DMS 273 treated with DMSO at 0.1 percent for 48 hours (cell line): Measurements from ENCODE around the gene MRPL50.
"Not testable (repeated sequence)": the region's sequence is repeated elsewhere in the genome, so short reads cannot be mapped to it uniquely, and the experiment has no call there.

ENCODE experiments used
- DNase-seq: peaks from one replicate; lab custom pipeline; 2025; lab: John Stamatoyannopoulos, UW

Gene MRPL50

GRCh38 chr9:101417977-101418376 is 19.6 kb upstream of the MRPL50 start:
- DNase-seq, result no peak

GRCh38 chr9:101417389-101417788 is 19.0 kb upstream of the MRPL50 start:
- DNase-seq, result no peak

GRCh38 chr9:101415578-101415977 is 17.2 kb upstream of the MRPL50 start:
- DNase-seq, result no peak

- no peak for DNase-seq
These were observed 16.4 kb upstream of the MRPL50 start for GRCh38 chr9:101414839-101415238.

- no peak for DNase-seq
These were observed 10.7 kb upstream of the MRPL50 start for GRCh38 chr9:101409079-101409477.

GRCh38 chr9:101408374-101409078 is 10.1 kb upstream of the MRPL50 start:
- no peak for DNase-seq

GRCh38 chr9:101403516-101404285 is 5.3 kb upstream of the MRPL50 start:
- DNase-seq, result no peak

GRCh38 chr9:101400120-101400519 is 1.7 kb upstream of the MRPL50 start:
- DNase-seq, result no peak

- no peak for DNase-seq
These were observed 1.2 kb upstream of the MRPL50 start for GRCh38 chr9:101399643-101399970.

GRCh38 chr9:101398930-101399642 is 668 bp upstream of the MRPL50 start:
- DNase-seq, result no peak

- no peak for DNase-seq
These were observed 711 bp downstream of the MRPL50 start for GRCh38 chr9:101397746-101398067.

- no peak for DNase-seq
These were observed 3.7 kb downstream of the MRPL50 start for GRCh38 chr9:101394687-101395086.

GRCh38 chr9:101393135-101393534 is 5.3 kb downstream of the MRPL50 start:
- DNase-seq, result no peak

GRCh38 chr9:101388507-101388993 is 9.9 kb downstream of the MRPL50 start:
- DNase-seq, result no peak

- peak; percentile 4 for DNase-seq
These were observed 10.4 kb downstream of the MRPL50 start for GRCh38 chr9:101387871-101388506.

- not testable (repeated sequence) for DNase-seq
These were observed 13.4 kb downstream of the MRPL50 start, which contains the start of gene BAAT for GRCh38 chr9:101384873-101385536. TSS of gene BAAT (minus strand) at chr9:101385006. CDS start at chr9:101371404, 13,602 bp downstream.

- DNase-seq, result no peak
These were observed 15.1 kb downstream of the MRPL50 start for GRCh38 chr9:101383361-101383760.

GRCh38 chr9:101381833-101382342 is 16.5 kb downstream of the MRPL50 start:
- DNase-seq, result no peak

- DNase-seq, result no peak
These were observed 17.3 kb downstream of the MRPL50 start for GRCh38 chr9:101381118-101381517.

GRCh38 chr9:101380295-101380694 is 18.1 kb downstream of the MRPL50 start:
- no peak for DNase-seq

- no peak for DNase-seq
These were observed 22.1 kb downstream of the MRPL50 start for GRCh38 chr9:101376111-101376848.
